Activated CD4-positive, CD25-positive, alpha-beta regulatory T cell treated with anti-CD3 and anti-CD28 coated beads, Interleukin-2, amount 50 U/mL, for 16 hours (primary cell): ENCODE data around the gene REPIN1.
A peak's percentile ranks its signal among the peaks of the same experiment; 100 is the strongest.

ENCODE experiments used
- DNase-seq: peaks from one replicate; pipeline ENCODE4 v3.0.0-alpha.2; 2020; ENCODE audit warnings: low read depth, low spot score

REPIN1 gene

GRCh38 chr7:150406567-150407421 is 38.2 kb downstream of the REPIN1 start:
- no peak for DNase-seq

- no peak for DNase-seq
Measured at GRCh38 chr7:150407588-150408392, 39.2 kb downstream of the REPIN1 start.

GRCh38 chr7:150408393-150409299 is 40.0 kb downstream of the REPIN1 start:
- no peak for DNase-seq

GRCh38 chr7:150409300-150410030 is 40.8 kb downstream of the REPIN1 start:
- DNase-seq: no peak

- no peak for DNase-seq
Measured at GRCh38 chr7:150410131-150410530, 41.5 kb downstream of the REPIN1 start.

GRCh38 chr7:150410680-150411346 is 42.2 kb downstream of the REPIN1 start:
- DNase-seq: no peak

GRCh38 chr7:150411606-150412005 is 43.0 kb downstream of the REPIN1 start:
- DNase-seq: no peak

- no peak for DNase-seq
Measured at GRCh38 chr7:150412016-150412415, 43.4 kb downstream of the REPIN1 start.

- no peak for DNase-seq
Measured at GRCh38 chr7:150412518-150413488, 44.2 kb downstream of the REPIN1 start.

GRCh38 chr7:150413640-150414081 is 45.0 kb downstream of the REPIN1 start:
- DNase-seq: no peak

GRCh38 chr7:150415161-150416153 is 46.8 kb downstream of the REPIN1 start:
- no peak for DNase-seq

GRCh38 chr7:150417239-150417638 is 48.6 kb downstream of the REPIN1 start:
- no peak for DNase-seq

- no peak for DNase-seq
Measured at GRCh38 chr7:150417863-150418262, 49.2 kb downstream of the REPIN1 start.

GRCh38 chr7:150420242-150420641 is 51.6 kb downstream of the REPIN1 start:
- DNase-seq: no peak

- peak; percentile 75 for DNase-seq
Measured at GRCh38 chr7:150420987-150421674, 52.5 kb downstream of the REPIN1 start.

GRCh38 chr7:150421831-150422230 is 53.2 kb downstream of the REPIN1 start:
- no peak for DNase-seq
